ENCODE results near the gene ZNF689.
"Not testable (repeated sequence)": the region's sequence is repeated elsewhere in the genome, so short reads cannot be mapped to it uniquely, and the experiment has no call there.

Gene ZNF689

DNA sequence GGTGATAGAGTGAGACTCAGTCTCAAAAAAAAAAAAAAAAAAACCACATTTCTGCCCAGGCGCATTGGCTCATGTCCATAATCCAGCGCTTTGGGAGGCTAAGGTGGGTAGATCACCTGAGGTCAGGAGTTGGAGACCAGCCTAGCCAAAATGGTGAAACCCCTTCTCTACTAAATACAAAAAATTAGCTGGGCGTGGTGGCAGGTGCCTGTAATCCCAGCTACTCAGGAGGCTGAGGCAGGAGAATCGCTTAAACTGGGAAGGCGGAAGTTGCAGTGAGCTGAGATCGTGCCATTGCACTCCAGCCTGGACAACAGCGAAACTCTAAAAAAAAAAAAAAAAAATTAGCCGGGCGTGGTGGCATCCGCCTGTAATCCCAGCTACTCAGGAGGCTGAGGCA, 26.9 kb upstream of the ZNF689 start:
- not testable (repeated sequence) for DNase-seq (ENCODE audit: low read depth in 3 of 3, low spot score in 1 of 3)

DNA sequence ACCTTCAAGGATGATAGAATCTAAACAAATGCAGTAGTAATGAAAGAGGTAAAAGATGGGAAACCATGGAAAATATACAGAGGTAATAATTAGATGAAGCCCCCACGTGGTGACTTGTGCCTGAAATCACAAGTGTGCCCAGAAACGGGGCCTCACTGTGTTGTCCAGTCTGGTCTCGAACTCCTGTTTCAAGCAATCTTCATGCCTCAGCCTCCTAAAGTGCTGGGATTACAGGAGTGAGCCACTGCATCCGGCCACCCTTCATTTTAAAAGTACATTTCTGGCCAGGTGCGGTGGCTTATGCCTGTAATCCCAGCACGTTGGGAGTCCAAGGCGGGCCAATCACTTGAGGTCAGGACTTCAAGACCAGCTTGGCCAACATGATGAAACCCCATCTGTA, 26.4 kb upstream of the ZNF689 start:
- no peak for DNase-seq (ENCODE audit: low read depth in 3 of 3, low spot score in 1 of 3)

DNA sequence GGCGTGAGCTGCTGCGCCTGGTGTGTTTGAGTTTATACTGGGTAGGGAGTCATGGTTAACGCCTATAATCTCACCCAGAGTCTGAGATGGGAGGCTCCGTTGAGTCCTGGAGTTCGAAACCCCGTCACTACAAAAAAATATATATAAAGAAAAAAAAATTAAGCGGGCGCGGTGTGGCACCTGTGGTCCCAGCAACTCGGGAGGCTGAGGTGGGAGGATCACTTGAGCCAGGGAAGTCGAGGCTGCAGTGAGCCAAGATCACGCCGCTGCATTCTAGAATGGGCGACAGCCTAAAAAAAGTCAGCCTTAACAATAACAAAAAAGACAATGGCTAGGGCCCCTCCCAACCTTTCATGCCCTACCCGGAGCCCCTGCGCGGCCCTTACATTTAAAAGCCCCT, 23.3 kb upstream of the ZNF689 start:
- no peak for DNase-seq (ENCODE audit: low read depth in 3 of 3, low spot score in 1 of 3)

DNA sequence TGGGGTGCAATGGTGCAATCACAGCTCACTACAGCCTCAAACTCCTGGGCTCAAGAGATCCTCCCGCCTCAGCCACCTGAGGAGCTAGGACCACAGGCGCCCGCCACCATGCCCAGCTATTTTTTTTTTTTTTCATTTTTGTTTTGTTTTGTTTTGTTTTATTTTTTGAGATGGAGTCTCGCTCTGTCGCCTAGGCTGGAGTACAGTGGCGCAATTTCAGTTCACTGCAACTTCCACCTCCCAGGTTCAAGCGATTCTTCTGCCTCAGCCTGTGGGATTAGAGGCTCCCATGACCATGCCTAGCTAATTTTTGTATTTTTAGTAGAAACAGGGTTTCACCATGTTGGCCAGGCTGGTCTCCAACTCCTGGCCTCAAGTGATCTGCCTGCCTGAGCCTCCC, 22.3 kb upstream of the ZNF689 start:
- not testable (repeated sequence) for DNase-seq (ENCODE audit: low read depth in 3 of 3, low spot score in 1 of 3)

DNA sequence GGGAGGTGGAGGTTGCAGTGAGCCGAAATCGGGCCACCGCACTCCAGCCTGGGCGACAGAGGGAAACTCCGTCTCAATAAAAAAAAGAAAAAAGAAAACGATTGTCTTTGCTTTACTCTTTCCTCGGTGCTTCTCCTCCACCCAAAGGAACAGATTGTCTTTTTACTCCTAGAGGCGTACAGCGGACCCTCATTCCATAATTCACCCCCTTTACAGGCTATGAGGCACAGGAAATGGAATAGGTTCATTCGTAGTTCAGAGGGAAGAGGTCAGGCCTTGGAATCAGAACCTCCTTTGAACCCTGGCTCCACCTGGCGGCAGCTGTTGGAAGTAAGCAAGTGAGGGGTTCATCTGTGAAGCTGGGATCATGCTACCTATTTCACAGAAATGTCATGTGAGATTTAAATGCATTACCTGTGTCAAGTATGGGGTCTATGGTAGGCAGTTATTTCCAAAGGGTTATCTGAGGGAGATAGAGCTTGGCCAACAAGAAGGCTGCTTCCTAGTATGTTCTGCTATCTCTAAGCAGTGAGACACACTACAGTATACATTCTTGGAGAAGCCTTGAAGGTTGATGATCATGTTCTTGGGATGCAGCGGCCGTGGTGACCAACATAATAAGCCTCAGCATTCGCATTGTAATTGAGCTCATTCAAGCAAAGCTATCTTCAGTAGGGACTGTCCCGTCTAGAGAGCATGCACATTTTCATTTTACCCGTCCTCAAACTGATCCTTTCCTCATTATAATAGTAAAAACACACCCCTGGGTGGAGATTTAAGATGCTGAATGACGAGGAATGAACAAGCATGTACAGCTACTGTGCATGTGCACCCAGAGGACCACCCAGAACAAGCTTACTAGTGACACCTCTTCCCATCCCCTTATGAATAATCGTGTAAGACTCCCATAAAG, 18.7 kb upstream of the ZNF689 start:
- DNase-seq (ENCODE audit: low read depth in 3 of 3, low spot score in 1 of 3): peak; percentile 55 to 94 (median 72)

DNA sequence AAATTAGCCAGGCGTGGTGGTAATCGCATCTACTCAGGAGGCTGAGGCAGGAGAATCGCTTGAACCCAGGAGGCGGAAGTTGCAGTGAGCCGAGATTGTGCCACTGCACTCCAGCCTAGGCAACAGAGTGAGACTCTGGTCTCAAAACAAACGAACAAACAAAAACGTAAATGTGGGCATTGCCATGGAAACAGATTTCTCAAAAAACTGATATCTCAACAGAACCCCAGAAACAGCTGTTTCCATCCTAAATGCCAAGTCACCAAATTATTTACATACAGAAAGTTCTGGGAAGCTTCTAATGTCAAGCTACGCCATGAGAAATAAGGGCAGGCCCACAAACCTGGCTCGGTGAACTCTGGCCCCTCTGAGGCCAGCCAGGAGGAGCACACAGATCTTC, 16.0 kb upstream of the ZNF689 start:
- DNase-seq (ENCODE audit: low read depth in 3 of 3, low spot score in 1 of 3): no peak

DNA sequence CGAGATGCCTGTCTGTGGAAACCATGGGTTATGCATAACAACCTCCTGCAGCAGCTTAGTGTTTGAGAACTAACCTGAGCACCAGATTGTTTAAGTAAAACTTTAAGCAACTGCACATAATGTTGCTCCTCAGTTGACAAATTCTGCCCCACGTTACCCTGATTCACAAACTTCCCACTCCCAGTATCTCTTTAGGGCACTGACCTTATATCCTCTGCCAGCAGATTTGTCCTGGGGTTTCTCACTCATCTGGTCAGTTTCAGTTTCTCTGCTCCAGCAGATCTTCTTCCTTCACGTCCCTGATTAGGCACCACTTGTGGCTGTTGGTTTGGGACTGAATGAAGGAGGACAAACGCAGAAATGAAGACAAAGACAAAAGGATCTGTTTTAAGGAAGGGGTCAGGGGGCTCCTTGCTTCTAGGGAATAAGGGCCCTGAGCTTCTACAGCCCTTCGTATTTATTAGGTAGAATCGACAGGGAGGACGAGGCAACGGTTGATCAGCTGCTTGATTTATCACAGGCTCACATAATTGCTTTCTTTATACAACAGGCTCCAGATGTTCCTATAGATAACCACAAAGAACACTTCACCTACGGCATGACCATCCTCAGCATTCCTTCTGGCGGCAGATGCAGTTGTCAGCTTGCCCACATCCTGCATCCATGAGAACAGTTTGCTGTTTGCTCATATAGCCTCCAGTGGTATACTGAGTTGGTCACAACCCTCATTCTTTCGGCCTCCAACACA, 13.5 kb upstream of the ZNF689 start:
- no peak for DNase-seq (ENCODE audit: low read depth in 3 of 3, low spot score in 1 of 3)

DNA sequence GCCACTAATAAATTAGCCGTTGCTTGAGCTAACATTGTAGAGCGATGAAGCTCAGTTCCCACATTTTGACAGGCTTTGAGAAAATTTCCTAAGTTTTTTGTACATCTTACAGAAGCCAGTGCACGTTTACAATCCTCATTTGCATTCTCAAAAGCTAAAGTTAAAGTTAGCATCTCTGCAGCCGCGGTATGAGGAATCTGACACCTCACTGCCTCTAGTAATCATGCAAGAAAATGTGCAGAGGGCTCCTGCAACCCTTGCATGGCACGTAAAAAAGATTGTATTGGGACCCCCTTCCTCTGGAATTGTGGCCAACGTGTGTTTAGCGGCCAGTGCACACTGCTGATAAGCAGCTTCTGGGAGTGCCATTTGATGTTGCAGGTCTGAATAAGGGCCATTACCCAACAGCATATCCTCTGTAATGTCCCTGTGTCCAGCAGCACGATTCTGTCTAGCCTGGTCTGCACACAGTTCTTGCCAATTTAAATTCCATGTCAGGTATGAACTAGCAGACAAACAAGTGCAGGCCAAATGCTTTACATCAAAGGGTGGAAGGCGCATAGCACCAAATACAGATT, 12.4 kb upstream of the ZNF689 start:
- no peak for DNase-seq (ENCODE audit: low read depth in 3 of 3, low spot score in 1 of 3)

DNA sequence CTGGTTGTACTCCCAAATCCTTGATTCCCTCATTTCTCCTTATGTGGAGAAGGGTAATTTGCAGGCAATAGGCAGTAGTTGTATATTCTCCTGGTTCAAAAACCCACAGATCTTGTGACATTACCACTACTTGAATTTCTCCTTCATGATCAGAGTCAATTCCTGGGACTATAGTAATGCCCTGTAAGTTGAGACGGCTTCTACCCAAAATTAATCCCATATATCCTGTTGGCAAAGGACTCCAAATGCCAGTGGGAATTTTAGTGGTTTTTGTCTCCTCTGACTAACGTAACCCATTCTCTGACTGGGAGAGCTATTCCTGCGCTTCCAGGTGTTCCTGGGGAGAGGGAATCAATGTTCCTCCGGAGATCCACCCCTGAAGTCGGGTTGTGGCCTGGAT, 11.6 kb upstream of the ZNF689 start:
- no peak for DNase-seq (ENCODE audit: low read depth in 3 of 3, low spot score in 1 of 3)

DNA sequence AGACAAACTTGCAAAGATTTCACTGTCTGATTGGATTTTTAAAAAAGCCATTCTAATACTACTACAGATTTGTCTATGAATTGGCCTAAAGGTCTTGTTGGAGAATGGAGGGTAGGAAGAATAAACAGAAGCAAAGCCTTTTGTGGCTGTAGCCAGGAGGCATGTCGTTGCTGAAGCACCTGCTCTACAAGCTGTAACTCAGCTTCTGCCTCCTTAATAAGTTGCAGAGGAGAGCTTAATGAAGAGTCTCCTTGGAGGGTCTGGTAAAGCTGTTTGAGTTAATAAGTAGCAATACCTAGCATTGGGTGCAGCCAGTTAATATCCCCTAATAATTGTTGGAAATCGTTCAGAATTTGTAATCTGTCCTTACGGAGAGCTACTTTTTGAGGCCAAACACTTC, 10.0 kb upstream of the ZNF689 start:
- no peak for DNase-seq (ENCODE audit: low read depth in 3 of 3, low spot score in 1 of 3)

DNA sequence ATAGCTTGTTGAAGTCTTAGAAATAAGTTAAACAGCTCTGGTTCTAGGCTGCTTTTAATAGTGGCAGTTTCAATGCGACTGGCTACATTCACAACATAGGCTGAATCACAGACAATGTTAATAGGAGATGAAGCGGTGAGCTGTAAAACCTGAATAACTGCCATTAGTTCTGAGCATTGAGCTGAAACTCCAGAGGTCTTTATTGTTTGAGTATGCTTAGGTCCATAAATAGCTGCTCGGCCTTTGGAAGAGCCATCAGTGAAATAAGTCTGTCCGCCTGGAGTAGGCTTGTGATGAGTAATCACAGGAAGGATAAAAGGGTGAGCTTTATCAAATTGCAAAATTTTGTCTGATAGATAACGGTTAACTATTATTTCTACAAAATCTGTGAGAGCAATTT, 9.4 kb upstream of the ZNF689 start:
- no peak for DNase-seq (ENCODE audit: low read depth in 3 of 3, low spot score in 1 of 3)

DNA sequence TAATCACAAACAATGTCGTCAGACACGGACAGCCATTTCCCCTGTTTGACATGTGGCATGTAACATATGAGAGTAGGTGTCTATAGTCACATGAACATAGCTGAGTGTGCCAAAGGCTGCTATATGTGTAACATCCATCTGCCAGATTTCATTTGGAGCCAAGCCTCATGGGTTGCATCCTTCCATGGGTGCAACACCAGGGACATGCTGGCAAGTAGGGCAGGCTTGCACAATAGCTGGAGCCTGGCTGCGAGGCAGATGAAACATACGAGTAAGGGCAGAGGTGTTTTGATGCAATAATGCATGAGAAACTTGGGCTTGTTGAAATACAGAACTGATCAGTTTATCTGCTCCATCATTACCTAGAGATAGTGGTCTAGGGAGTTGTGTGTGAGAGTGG, 9.0 kb upstream of the ZNF689 start:
- no peak for DNase-seq (ENCODE audit: low read depth in 3 of 3, low spot score in 1 of 3)

DNA sequence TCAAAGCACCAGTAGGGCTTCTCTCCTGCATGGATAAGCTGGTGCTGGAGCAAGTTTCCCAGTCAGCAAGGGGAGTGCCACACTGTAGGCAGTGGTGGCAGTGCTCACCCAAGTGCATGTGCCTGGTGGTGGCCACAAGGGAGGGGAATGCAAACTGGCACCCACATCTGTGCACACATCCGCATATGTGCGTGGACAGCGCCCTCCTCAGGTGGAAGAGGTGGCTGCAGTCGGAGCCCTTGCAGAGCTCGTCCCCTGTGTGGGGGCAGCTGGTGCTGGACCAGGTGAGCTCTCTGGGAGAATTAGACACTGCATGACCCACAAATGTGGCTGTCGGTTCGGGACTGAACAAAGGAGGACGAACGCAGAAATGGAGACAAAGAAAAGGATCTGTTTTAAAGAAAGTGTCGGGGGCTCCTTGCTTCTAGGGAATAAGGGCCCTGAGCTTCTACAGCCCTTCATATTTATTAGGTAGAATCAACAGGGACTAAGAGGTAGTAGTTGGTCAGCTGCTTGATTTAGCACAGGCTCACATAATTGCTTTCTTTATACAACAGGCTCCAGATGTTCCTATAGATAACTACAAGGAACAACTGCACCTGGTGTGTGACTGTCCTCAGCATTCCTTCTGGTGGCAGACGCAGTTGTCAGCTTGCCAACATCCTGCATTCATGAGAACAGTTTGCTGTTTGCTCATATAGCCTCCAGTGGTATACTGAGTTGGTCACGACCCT, 5.3 kb upstream of the ZNF689 start:
- DNase-seq (ENCODE audit: low read depth in 3 of 3, low spot score in 1 of 3): peak in 1 of 3 donors; percentile 43

DNA sequence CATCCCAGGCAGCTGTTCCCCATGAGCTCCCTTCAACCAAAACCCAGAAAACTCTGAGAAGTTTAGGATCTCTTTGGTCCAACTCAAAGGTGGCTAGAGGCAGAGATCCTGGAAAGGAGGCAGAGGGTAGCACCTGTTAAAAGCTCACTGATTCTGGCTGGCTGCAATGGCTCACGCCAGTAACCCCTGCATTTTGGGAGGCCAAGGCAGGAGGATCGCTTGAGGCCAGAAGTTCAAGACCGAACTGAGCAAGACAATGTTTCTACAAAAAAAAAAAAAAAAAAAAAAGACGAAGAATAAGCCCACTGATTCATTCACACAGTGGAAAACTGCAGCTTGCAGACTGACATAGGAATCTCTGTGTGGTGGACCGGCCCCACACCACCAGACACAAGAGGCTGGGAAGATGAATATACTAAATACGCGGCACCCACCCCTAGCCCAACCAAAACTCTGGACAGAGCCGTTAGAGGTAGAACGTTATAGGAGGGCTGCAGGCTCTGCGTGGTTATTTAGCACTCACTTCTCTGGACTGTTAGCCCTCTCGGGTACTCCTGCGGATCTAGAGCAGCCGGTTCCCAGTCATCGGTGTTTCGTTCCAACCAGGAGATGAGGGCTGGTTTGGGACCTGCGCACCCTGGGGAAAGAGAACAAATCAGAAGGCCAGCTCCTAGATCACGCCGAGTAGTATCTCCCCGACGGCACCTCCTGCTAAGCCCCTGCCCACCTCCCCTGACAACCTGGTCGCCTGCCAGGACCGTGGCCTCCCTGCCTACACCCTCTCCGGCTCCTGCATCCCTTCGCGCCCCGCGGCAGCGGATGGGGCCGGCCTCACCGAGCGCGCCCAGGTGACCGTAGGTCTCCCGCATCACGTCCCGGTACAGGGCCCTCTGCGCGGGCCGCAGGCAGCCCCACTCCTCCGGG, 925 bp downstream of the ZNF689 start:
- DNase-seq (ENCODE audit: low read depth in 3 of 3, low spot score in 1 of 3): peak in 2 of 3 donors; percentile 23 to 42

DNA sequence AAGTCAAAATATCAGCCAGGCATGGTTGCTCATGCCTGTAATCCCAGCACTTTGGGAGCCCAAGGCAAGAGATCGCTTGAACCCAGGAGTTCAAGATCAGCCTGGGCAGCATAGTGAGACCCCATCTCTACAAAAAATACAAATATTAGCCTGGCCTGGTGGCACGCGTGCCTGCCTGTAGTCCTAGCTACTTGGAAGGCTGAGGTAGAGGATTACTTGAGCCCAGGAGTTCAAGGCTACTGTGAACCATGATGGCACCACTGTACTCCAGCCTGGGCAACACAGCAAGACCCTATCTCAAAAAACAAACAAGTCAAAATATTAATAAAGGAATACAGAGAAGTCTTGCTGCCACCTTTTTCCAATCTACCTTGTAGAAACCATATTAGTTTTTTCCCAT, 4.2 kb downstream of the ZNF689 start:
- DNase-seq (ENCODE audit: low read depth in 3 of 3, low spot score in 1 of 3): no peak

DNA sequence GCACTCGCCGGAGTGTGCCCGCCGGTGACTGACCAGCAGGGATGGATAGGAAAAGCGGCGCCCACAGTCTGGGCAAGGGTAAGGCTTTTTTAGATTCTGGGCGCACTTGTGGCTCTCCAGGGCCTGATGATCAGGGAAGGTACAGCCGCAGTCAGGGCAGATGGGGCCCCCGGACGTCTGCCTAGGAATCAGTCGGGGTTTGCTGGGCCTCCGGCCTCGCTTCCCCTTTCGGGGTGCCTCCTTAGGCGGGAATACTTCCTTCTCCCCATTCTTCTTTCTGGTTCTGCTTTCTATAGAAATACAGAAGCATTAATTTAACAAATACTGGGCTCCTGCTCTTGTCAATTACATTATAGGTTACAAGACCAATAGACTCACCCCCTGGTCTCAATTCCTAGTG, 5.0 kb downstream of the ZNF689 start:
- no peak for DNase-seq (ENCODE audit: low read depth in 3 of 3, low spot score in 1 of 3)

DNA sequence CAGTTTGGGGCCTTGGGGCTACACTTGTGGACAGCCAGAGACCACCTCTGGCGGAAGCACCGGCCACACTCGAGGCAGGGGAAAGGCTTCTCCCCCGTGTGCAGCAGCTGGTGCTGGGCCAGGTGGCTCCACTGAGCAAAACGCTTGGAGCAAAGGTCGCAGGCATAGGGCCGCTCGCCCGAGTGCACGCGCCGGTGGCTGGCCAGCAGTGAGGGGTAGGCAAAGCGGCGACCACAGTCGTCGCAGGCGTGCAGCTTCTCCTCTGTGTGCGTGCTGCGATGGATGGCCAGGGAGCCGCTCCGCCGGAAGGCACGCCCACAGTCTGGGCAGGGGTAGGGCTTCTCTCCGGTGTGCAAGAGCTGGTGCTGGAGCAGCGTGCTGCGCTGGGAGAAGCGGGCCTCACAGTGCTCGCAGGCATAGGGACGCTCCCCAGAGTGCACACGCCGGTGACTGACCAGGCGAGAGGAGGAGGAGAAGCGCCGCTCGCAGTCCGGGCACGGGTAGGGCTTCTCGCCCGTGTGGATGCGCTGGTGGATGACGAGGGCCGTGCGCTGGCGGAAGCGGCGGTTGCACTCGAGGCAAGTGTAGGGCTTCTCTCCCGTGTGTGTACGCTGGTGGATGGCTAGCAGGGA, 5.8 kb downstream of the ZNF689 start:
- no peak for DNase-seq (ENCODE audit: low read depth in 3 of 3, low spot score in 1 of 3)

DNA sequence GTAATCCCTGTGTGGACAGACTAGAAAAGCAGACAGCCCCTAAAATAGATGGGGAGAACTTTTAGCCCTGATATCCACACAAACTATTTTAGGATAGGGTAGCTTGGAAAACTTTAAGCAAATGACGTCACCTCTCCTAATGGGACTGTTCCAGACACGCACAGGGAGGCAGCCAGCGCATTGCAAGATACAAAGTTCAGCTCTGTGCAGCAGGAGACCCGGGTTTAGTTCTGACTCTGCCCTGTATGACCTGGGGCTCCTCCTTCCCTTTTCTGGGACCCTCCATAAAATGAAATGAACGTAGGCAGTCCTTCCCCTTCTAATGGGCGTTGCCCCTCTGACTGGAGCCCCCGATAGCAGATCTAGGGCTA, 6.3 kb downstream of the ZNF689 start:
- no peak for DNase-seq (ENCODE audit: low read depth in 3 of 3, low spot score in 1 of 3)

DNA sequence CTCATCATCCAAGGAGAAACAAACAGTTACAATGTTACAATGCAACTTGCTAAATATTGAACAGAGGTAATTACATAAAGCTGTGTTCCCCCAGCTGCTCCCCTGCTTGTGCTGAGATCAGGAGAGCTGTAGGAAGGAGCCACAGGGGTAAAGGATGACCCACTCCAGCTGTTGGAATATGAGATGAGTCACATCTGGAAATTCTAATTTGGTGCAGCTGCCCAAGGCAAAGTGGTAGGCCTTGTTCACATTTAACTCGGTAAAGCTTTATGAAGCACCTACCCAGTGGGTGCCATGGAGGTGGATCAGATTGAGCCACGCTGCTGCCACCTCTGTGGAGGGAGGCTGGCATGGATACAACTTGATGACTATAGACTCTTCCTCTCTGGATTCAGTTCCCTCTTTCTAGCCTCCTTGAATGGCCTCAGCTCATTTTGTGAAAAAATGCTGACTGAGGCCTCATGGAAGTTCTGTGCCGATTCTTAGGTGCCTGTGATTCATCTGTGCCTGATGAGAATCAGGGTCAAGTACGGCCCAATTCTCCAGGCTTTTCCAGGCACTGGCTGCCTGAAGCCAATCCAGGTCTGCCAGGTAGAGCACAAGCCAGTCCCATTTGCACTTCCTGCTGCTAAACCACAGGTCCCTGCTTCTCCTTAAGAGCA, 7.4 kb downstream of the ZNF689 start:
- DNase-seq (ENCODE audit: low read depth in 3 of 3, low spot score in 1 of 3): no peak
